Superior temporal gyrus (tissue), 1 donor: ENCODE results near the gene BRD9.
"Not testable (repeated sequence)": the region's sequence is repeated elsewhere in the genome, so short reads cannot be mapped to it uniquely, and the experiment has no call there.

ENCODE experiments used
- DNase-seq: peaks from one replicate; pipeline ENCODE4 v3.0.0-alpha.2; 2016; ENCODE audit errors: extremely low spot score

The BRD9 gene

DNA sequence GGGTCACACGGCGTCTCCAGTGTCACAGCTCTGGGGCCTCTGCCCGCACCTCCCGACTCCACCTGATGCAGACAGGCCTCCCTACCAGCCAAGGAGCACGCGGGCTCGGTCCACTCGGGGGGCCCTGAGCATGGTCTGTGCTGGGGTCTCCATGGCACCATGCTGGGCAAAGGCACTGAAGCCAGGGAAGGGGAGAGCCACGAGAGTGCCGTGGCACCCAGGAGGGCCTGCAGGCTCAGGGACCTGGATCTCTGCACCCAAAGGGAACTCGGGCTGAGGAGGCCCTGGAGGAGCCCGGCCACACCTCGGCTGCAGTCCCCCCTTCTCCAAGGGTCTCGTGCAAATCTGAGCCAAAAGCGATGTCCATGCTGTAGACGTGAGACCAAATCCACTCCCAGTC lies 48.2 kb downstream of the BRD9 start:
- not testable (repeated sequence) for DNase-seq

GRCh38 chr5:843926-844325 lies 48.7 kb downstream of the BRD9 start:
- not testable (repeated sequence) for DNase-seq

DNA sequence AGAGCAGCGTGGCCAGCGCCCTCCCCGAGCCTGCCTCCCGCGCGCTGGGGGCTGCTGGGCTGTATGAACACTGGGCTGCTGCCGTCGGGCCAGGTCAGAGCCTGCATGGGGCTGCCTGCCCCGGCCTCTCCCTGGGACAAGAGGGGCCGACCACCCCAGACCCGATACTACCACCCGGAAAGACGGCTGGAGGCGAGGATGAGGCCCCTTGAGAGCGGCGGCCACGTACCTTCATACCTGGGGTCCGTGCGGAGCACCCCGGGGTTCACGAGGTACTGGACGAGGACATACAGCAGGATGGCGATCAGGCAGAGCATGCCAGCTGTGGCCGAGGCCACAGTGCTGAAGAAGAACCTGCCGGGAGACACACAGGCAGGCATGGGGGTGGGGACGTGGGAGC lies 49.2 kb downstream of the BRD9 start:
- DNase-seq, result not testable (repeated sequence)

GRCh38 chr5:842402-843221 lies 50.0 kb downstream of the BRD9 start:
- not testable (repeated sequence) for DNase-seq

DNA sequence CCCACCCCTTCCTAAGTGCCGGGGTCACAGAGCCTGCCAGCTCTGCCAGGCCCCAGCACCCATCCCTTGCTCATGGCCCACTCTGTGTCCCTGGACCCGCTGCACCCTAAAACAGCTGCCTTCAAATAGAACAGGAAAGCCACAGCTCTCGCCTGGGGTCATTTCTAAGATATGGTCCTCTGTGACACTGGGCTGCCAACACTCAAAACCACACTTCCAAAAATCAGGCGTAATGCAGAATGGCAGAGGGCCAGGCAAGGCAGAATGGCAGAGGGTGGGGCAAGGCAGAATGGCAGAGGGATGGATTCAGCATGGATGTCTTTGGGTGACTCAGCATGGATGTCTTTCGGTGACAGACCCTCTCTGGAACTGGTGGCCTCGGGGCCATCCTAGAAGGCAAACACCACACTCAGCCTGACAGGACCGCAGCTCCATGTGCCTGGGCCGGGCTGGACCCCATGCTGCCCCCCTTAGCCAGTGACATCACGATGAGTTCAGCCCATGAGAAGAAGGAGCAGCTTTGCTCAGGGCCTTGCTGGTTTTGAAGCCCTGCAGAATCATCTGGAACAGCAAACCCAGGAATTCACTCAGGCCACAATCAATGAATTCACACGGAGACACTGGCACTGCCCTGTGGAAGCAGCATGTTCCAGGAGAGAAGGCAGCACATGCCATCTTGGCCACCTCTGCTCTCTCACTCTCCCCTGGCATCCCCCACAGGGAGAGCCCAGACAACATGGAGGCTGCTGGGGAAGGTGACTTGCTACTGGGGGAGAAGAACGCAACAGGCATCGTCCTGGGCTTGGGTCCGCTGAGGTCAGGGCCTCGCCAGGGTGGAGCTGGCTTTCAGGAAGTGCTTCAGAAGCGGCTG lies 50.8 kb downstream of the BRD9 start:
- not testable (repeated sequence) for DNase-seq

DNA sequence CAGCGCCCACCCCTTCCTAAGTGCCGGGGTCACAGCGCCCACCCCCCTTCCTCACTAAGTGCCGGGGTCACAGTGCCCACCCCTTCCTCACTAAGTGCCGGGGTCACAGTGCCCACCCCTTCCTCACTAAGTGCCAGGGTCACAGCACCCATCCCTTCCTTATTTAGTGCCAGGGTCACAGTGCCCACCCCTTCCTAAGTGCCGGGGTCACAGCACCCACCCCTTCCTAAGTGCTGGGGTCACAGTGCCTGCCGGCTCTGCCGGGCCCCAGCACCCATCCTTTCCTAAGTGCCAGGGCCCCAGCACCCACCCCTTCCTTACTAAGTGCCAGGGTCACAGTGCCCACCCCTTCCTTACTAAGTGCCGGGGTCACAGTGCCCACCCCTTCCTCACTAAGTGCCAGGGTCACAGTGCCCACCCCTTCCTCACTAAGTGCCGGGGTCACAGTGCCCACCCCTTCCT lies 51.6 kb downstream of the BRD9 start:
- DNase-seq, result not testable (repeated sequence)

GRCh38 chr5:840118-840973 lies 52.3 kb downstream of the BRD9 start:
- DNase-seq, result not testable (repeated sequence)

DNA sequence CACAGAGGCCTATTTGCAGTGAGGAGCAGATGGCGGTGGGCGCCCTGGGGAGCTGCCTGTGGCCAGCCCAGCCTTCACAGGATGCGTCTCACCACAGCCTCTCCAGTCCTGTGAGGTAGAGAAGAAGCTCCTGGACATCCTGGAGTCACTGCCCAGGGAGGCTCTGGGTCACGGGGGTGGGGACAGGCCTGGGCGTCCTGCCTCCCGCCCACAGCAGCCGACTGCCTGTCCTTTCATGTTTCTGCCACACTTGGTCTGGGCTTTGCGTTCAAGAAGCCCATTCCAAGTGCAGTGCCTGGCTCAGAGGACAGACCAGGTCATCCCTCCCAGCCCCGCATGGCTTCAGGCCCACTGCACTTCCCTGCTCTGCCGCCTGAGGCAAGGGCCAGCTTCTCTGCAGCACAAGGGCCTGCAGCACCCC lies 54.2 kb downstream of the BRD9 start:
- peak; percentile 29 for DNase-seq

GRCh38 chr5:837621-838121 lies 54.9 kb downstream of the BRD9 start:
- DNase-seq, result not testable (repeated sequence)

DNA sequence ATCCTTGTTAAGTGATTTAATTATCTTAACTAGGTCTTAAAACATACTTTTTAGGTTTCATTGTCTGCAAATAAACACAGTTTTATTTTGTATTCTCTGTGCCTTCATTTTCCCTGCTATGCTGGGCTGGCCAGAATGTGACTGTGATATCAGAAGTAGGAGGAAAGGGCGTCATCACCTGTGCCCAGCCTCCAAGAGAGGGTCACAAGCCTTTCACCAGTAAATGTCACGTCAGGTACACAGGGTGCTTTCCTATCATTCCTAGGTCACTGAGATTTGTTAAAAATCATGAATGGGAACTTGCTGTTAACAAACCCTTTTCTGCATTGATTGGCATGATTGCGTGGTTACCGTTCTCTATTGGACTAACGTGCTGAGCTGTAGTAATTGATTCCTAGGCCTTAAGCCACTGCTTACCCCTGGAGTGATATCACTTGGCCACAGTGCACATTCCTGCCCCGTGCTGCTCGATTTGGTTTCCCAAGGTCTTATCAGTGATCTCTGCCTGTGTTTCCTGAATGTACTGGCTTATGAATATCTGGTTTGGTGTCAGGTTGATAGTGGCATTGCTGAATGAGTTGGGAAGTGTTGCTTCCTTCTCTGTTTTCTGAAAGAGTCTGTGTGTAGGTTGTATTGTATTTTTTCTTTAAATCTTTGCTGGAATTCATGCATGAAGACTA lies 56.5 kb downstream of the BRD9 start:
- DNase-seq, result not testable (repeated sequence)

DNA sequence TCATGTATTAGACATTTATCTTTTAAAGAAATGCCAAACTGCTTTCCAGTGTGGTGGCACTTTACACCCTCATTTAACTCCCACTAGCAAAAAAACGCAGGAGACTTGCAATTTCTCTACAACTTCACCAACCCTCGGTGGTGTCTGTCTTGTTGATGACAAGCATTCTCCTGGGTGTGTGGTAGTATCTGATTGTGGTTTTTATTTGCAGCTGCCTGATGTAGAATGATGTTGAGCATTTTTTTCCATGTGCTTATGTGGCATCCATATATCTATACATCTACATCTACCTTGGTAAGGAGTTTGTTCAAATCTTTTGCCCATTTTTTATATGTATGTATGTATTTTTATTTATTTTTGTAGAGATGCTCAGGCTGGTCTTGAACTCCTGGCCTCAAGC lies 58.6 kb downstream of the BRD9 start:
- not testable (repeated sequence) for DNase-seq

DNA sequence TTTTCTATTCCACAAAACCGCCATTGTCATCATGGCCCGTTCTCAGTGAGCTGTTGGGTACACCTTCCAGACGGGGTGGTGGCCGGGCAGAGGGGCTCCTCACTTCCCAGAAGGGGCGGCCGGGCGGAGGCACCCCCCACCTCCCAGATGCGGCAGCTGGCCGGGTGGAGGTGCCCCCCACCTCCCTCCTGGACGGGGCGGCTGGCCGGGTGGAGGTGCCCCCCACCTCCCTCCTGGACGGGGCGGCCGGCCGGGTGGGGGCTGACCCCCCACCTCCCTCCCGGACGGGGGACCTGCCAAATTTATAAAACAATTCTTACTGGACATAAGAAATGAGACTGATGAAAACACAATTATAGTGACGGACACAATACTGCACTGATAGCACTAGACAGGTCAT lies 64.4 kb downstream of the BRD9 start:
- DNase-seq, result not testable (repeated sequence)

GRCh38 chr5:825544-825943 lies 67.1 kb downstream of the BRD9 start:
- DNase-seq, result not testable (repeated sequence)

GRCh38 chr5:821504-821903 lies 71.1 kb downstream of the BRD9 start:
- no peak for DNase-seq

DNA sequence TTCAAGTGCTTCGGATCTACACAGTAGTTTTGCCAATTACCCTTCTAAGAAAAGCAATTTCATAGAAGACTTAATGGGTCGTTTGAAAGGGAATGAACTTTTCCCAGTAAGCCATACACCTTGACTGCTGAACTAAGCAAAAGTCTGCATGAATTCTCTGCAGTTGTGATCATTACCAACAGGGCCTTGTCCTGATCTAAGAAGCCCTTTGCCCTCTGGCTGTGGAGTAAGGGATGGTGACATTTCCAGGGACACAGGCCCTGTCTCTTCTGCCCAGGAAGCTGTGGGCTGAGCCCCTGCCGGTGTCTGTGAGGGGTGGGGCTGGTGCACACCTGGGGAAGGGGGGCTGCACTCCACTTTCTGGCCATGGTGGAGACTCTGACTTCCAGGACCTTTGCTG lies 72.4 kb downstream of the BRD9 start:
- DNase-seq, result no peak

- no peak for DNase-seq
These were observed 73.5 kb downstream of the BRD9 start for GRCh38 chr5:819078-819477.

- no peak for DNase-seq
These were observed 76.4 kb downstream of the BRD9 start for GRCh38 chr5:816176-816575.

DNA sequence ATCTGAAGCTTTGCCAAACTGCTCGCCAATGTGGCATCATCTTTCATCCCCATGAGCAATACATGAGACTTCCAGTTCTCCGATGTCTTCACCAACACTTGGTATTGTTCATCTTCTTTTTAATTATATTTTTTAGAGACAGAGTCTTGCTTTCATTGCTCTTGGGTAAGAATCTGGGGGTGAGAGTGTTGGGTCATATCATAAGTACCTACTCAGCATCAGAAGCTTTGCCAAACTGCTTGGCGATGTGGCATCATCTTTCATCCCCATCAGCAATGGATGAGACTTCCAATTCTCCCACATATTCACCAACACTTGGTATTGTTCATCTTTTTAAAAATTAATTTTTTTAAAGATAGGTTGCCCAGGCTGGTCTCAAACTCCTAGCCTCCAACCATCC lies 77.2 kb downstream of the BRD9 start:
- DNase-seq, result no peak
